Mesendoderm (in vitro differentiated cells): ENCODE results near the gene GNB1L.
A peak's percentile ranks its signal among the peaks of the same experiment; 100 is the strongest.

ENCODE experiments used
- DNase-seq: peaks from one replicate; pipeline ENCODE4 v3.0.0; 2013
- H2AK5ac ChIP-seq: 2 replicates; pipeline ENCODE4 v1.6.1; 2013; ENCODE audit warnings: low read length, inconsistent platforms
- H2BK120ac ChIP-seq: 2 replicates; pipeline ENCODE4 v1.6.1; 2013; ENCODE audit warnings: low read depth, mild to moderate bottlenecking, low read length, moderate library complexity, mixed read lengths
- H2BK15ac ChIP-seq: replicated peaks from 2 replicates; pipeline ENCODE4 v1.6.1; 2013; ENCODE audit warnings: low read depth, mild to moderate bottlenecking, moderate library complexity
- H2BK5ac ChIP-seq: 2 replicates; pipeline ENCODE4 v1.6.1; 2013; ENCODE audit warnings: low read length, inconsistent platforms
- H3K18ac ChIP-seq: 2 replicates; pipeline ENCODE4 v1.6.1; 2013; ENCODE audit warnings: mild to moderate bottlenecking, low read length, mixed read lengths
- H3K23ac ChIP-seq: one replicate; pipeline ENCODE4 v1.6.1; 2013; ENCODE audit warnings: low read length
- H3K27ac ChIP-seq: 2 replicates; pipeline ENCODE4 v1.5.1; 2013; ENCODE audit warnings: low read depth, mild to moderate bottlenecking, inconsistent platforms, low read length, moderate library complexity
- H3K27me3 ChIP-seq: 2 replicates; pipeline ENCODE4 v1.6.1; 2013; ENCODE audit warnings: low read length, control low read depth, mild to moderate bottlenecking, inconsistent platforms; ENCODE audit not compliant: insufficient read depth, poor library complexity
- H3K36me3 ChIP-seq: 2 replicates; pipeline ENCODE4 v1.6.1; 2013; ENCODE audit warnings: low read length, inconsistent platforms; ENCODE audit not compliant: control insufficient read depth, insufficient read depth
- H3K4ac ChIP-seq: one replicate; pipeline ENCODE4 v1.6.1; 2013; ENCODE audit warnings: low read depth, mild to moderate bottlenecking, low read length, moderate library complexity
- H3K4me1 ChIP-seq: 2 replicates; pipeline ENCODE4 v1.6.1; 2013; ENCODE audit warnings: low read depth, low read length, inconsistent platforms; ENCODE audit not compliant: control insufficient read depth
- H3K4me2 ChIP-seq: 2 replicates; pipeline ENCODE4 v1.6.1; 2013; ENCODE audit warnings: low read length
- H3K4me3 ChIP-seq: 2 replicates; pipeline ENCODE4 v1.5.1; 2013; ENCODE audit warnings: mild to moderate bottlenecking, low read length
- H3K56ac ChIP-seq: one replicate; pipeline ENCODE4 v1.6.1; 2013; ENCODE audit warnings: low read length
- H3K79me1 ChIP-seq: 2 replicates; pipeline ENCODE4 v1.6.1; 2013; ENCODE audit warnings: low read length, inconsistent platforms
- H3K79me2 ChIP-seq: 2 replicates; pipeline ENCODE4 v1.6.1; 2013; ENCODE audit warnings: mild to moderate bottlenecking, low read length; ENCODE audit not compliant: control insufficient read depth, insufficient read depth
- H3K9ac ChIP-seq: 2 replicates; pipeline ENCODE4 v1.6.1; 2013; ENCODE audit warnings: low read length, inconsistent platforms
- H4K5ac ChIP-seq: one replicate; pipeline ENCODE4 v1.6.1; 2013; ENCODE audit warnings: low read length
- H4K8ac ChIP-seq: one replicate; pipeline ENCODE4 v1.6.1; 2013; ENCODE audit warnings: low read depth, mild to moderate bottlenecking, control low read depth, low read length, moderate library complexity
- WGBS: extraction: QIAGEN DNeasy Blood & Tissue Kit; methylation state at CpG from one replicate; pipeline ENCODE4 v1.1.7; 2013; ENCODE audit warnings: low lambda C conversion rate, missing lambda C conversion rate; ENCODE audit not compliant: insufficient coverage; ENCODE audit errors: extremely low coverage; 5-methylcytosine and 5-hydroxymethylcytosine counted together

Gene GNB1L

DNA sequence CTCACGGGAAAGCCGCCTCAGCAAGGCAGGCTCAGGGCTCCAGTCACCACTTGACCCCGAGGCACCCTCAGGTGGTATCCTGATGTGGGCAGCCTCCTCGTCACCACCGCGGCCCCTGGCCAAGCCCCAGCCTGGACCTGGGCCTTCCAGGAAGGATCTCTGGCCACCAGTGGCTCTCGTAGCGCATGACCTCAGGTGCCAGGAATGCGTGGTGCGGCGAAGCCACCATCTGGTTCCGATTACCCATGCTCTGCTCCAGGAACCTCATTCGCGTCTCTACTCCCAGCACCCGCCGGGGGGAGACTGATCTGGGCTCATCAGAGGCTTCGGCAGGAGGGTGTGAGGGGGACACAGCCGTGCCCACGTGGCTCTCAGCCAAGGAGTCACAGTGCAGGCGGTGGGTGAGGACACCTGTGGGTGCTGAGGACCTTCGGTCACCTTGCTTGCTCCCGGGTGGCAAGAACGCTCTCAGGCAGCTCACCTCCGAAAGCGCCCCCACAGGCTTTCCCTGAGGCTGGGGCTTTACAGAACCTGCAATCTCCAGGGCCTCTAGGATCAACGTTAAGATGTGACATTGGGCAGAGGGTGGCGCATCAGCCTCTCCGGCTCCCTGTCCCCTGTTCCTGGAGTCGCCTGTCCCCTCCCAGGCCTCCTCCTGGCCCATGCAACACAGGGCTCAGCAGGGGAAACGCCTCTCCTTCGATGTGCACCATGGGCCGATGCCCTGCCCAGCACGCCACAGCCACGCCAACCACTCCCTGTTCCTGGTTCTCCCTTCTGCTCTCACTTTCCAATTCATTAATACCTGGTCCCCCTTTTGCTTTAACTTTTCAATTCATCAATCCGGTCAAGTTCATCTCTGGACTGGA, 55.1 kb downstream of the GNB1L start:
- no peaks in the 10 kb centered on the region for H3K36me3 ChIP-seq
- no peak overlapping the region for H2AK5ac ChIP-seq
- no peak overlapping the region for H3K4me3 ChIP-seq
- no peaks in the 10 kb centered on the region for H3K79me1 ChIP-seq
- H3K79me2 ChIP-seq: no peaks in the 10 kb centered on the region
- H3K23ac ChIP-seq: no peak overlapping the region
- WGBS: no CpG with 5 or more reads among the region's 35 CpGs
- no peak overlapping the region for H3K27ac ChIP-seq
- DNase-seq: peak; percentile 48
- no peak overlapping the region for H3K4me2 ChIP-seq
- H4K8ac ChIP-seq: no peak overlapping the region
- H2BK15ac ChIP-seq: no peak overlapping the region
- H4K5ac ChIP-seq: no peak overlapping the region
- no peak overlapping the region for H3K18ac ChIP-seq
- no peak overlapping the region for H3K4ac ChIP-seq
- H3K4me1 ChIP-seq: no peaks in the 10 kb centered on the region
- H3K9ac ChIP-seq: no peak overlapping the region
- H3K27me3 ChIP-seq: no peaks in the 10 kb centered on the region
- no peak overlapping the region for H2BK120ac ChIP-seq
- H3K56ac ChIP-seq: no peak overlapping the region
- H2BK5ac ChIP-seq: no peak overlapping the region

DNA sequence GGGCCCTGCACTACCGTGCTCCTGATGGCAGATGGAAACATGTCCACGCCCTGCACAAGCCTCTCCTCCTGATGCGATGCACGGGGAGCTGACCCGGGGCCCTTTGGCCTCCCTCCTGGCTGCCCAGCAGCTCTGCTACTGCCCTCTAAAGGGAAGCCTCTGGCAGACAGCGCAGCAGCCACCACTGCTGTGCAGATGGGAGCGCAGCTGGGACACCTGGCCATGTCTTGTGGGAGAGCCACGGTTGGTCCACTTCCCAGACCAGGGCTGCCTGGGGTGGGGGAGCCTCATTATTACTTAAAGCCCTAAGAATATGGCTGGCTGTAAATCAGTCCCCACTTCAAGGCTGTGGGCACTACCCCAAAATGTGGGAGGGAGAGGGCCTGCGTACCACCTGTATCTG, 55.8 kb downstream of the GNB1L start:
- Histone ChIP-seq H3K27me3 (no peaks in the 10 kb centered on the region), H4K8ac (no peak overlapping the region), H3K79me1 (no peaks in the 10 kb centered on the region), H2AK5ac (no peak overlapping the region), H2BK5ac (no peak overlapping the region), H3K79me2 (no peaks in the 10 kb centered on the region), H3K4me2 (no peak overlapping the region), H3K18ac (no peak overlapping the region), H3K4ac (no peak overlapping the region), H3K4me1 (no peaks in the 10 kb centered on the region), H3K56ac (no peak overlapping the region), H2BK15ac (no peak overlapping the region), H3K4me3 (no peak overlapping the region), H3K9ac (no peak overlapping the region), H2BK120ac (no peak overlapping the region), H4K5ac (no peak overlapping the region), H3K23ac (no peak overlapping the region), H3K27ac (no peak overlapping the region), H3K36me3 (no peaks in the 10 kb centered on the region)
- WGBS: no CpG with 5 or more reads among the region's 9 CpGs
- DNase-seq: no peak

GRCh38 chr22:19798003-19798665, 56.5 kb downstream of the GNB1L start:
- Histone ChIP-seq H2AK5ac (no peak overlapping the region), H3K56ac (no peak overlapping the region), H3K4ac (no peak overlapping the region), H3K4me3 (no peak overlapping the region), H3K27ac (no peak overlapping the region), H3K79me1 (no peaks in the 10 kb centered on the region), H2BK15ac (no peak overlapping the region), H3K18ac (no peak overlapping the region), H3K36me3 (no peaks in the 10 kb centered on the region), H3K79me2 (no peaks in the 10 kb centered on the region), H4K8ac (no peak overlapping the region), H3K4me1 (no peaks in the 10 kb centered on the region), H3K27me3 (no peaks in the 10 kb centered on the region), H4K5ac (no peak overlapping the region), H3K9ac (no peak overlapping the region), H2BK5ac (no peak overlapping the region), H2BK120ac (no peak overlapping the region), H3K23ac (no peak overlapping the region), H3K4me2 (no peak overlapping the region)
- no peak for DNase-seq
- WGBS: no CpG with 5 or more reads among the region's 19 CpGs

DNA sequence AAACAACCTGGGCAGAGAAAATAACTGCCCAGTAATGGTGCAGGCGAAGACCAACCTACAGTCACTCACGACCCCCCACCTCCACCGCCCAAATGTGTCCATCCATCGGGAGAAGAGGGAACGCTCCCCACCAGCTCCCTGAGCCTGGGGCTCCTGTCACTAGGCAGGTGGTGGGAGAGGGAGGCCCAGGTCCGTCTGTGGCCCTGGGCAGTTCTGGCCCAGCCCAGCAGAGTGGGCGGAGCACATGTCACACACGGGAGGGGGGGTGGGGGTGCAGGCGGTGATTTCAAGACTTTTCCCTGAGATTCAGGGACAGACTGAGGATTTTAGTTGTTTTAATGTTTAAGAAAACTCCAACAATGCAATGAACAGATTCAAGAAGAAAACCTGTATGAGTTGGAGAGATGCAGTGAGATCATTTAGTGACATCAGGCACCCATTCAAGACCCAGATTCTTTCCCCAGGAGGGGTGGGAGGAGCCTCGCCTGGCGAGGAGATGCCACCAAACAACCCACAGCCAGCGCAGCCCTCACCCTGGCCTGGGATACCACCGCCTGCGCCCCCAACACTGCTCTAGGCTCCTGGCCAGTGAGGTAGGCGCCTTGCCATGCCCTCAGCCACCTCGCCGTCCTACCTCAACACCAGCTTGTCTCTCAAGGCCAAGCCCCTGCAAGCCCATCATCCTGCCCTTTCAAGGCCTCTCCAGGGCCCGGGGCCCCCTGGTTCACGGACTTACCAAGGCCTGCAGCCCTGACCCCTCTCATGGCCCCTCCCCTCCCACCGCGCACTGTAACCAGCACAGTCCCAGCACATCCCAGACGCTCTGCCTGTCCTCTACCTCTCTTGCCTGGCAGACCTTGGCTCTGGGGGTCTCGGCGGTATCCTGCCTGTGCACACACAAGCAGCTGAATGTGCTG, 57.3 kb downstream of the GNB1L start:
- H3K4me2 ChIP-seq: no peak overlapping the region
- no peak overlapping the region for H4K5ac ChIP-seq
- no peak overlapping the region for H3K4ac ChIP-seq
- H3K79me2 ChIP-seq: no peaks in the 10 kb centered on the region
- no peak overlapping the region for H3K23ac ChIP-seq
- H3K9ac ChIP-seq: no peak overlapping the region
- H3K36me3 ChIP-seq: no peaks in the 10 kb centered on the region
- H3K27me3 ChIP-seq: no peaks in the 10 kb centered on the region
- H2AK5ac ChIP-seq: no peak overlapping the region
- no peak overlapping the region for H3K18ac ChIP-seq
- H3K27ac ChIP-seq: no peak overlapping the region
- H3K56ac ChIP-seq: no peak overlapping the region
- DNase-seq: no peak
- H2BK120ac ChIP-seq: no peak overlapping the region
- no peak overlapping the region for H2BK15ac ChIP-seq
- H4K8ac ChIP-seq: no peak overlapping the region
- WGBS: no CpG with 5 or more reads among the region's 24 CpGs
- no peaks in the 10 kb centered on the region for H3K4me1 ChIP-seq
- no peak overlapping the region for H3K4me3 ChIP-seq
- no peak overlapping the region for H2BK5ac ChIP-seq
- H3K79me1 ChIP-seq: no peaks in the 10 kb centered on the region

DNA sequence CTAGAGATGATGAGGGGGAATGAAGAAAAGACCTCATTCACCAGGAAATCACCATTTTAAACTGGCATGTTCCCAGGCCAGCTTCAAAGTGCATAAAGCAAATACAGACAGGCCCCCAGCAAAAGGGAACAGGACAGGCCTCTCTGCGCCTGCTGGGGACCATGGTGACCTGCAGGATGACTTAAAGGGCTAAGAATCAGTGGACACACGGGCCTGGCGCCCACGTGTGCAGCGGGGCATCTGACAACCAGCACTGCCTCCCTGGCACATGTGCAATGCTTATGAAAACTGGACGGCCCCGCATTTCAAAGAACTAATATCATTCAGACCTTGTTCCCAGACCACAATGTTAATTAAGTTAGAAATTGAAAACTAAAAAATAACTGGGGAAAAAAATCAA, 58.5 kb downstream of the GNB1L start:
- H3K36me3 ChIP-seq: no peaks in the 10 kb centered on the region
- H2AK5ac ChIP-seq: no peak overlapping the region
- no peaks in the 10 kb centered on the region for H3K79me2 ChIP-seq
- H4K5ac ChIP-seq: no peak overlapping the region
- no peaks in the 10 kb centered on the region for H3K79me1 ChIP-seq
- H3K56ac ChIP-seq: no peak overlapping the region
- H3K27me3 ChIP-seq: no peaks in the 10 kb centered on the region
- no peaks in the 10 kb centered on the region for H3K4me1 ChIP-seq
- WGBS: no CpG with 5 or more reads among the region's 7 CpGs
- H3K23ac ChIP-seq: no peak overlapping the region
- H2BK5ac ChIP-seq: no peak overlapping the region
- no peak for DNase-seq
- no peak overlapping the region for H3K4me3 ChIP-seq
- no peak overlapping the region for H2BK120ac ChIP-seq
- H4K8ac ChIP-seq: no peak overlapping the region
- H2BK15ac ChIP-seq: no peak overlapping the region
- H3K27ac ChIP-seq: no peak overlapping the region
- H3K4ac ChIP-seq: no peak overlapping the region
- no peak overlapping the region for H3K18ac ChIP-seq
- H3K9ac ChIP-seq: no peak overlapping the region
- no peak overlapping the region for H3K4me2 ChIP-seq
